Raji (cell line): ENCODE data around the gene WWOX.

Source experiments
- POLR2A ChIP-seq: IDR thresholded peaks from 2 replicates; pipeline ENCODE4 v1.6.1; 2011; ENCODE audit warnings: low read depth, low read length, control low read depth; ENCODE audit not compliant: insufficient read depth

WWOX gene

GRCh38 chr16:78297066-78297666, 197.7 kb downstream of the WWOX start:
- no peak for TF ChIP-seq POLR2A

- no peak for TF ChIP-seq POLR2A
These were observed 199.5 kb downstream of the WWOX start for GRCh38 chr16:78298986-78299385.

GRCh38 chr16:78300469-78300868, 201.0 kb downstream of the WWOX start:
- TF ChIP-seq POLR2A, result no peak

GRCh38 chr16:78303946-78304345, 204.5 kb downstream of the WWOX start:
- TF ChIP-seq POLR2A, result no peak

GRCh38 chr16:78306361-78306760, 206.9 kb downstream of the WWOX start:
- no peak for TF ChIP-seq POLR2A

DNA sequence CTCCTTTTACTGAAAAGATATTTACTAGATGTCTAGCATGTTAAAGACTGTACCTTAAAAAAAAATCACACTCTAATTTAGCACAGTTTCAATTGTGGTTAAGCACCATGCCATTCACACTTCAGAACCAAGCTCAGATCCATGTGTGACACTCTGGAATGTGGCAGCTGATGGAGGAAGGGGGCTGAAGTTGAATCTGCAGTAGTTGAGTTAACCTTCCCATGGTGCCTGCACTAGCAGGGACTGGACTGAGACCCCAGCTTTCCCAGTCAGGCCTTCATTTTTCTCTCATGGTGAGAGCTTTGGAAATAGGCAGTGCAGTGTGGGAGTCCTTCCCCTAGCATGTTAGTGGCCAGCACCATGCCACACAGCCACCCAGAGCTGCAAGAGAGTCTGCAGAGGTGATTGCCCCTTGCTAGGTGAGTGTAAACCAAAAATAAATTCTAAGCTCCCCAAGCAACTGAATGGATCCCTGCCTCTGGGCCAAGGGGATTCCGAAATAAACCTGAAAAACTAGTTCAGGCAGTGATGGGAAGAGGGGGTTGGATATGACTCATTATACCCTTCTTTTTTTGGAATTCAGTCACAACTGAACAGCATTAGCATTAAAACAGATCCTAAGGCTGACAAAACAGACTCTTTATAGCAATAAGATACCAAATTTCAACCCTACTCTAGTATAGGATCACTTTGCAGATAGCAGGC, 208.5 kb downstream of the WWOX start:
- TF ChIP-seq POLR2A, result no peak

DNA sequence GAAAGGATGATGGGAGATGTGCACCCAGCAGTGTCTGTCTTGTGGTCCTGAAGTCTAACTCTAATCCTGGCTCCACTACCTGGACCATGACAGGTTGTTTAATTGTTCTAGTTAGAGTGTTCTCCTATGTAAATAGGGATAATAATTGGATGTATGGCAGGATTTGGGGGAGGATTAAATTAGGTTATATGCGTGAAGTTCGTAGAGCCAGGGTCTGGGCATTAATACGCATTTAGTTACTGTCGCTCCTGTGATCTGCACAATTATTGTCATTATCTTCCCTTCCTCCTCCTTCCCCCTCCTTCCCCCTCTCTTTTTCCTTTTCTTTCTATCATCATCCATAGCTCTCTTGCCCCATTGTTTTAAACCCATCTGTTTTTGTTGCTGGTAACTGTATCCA, 210.3 kb downstream of the WWOX start:
- TF ChIP-seq POLR2A, result no peak

DNA sequence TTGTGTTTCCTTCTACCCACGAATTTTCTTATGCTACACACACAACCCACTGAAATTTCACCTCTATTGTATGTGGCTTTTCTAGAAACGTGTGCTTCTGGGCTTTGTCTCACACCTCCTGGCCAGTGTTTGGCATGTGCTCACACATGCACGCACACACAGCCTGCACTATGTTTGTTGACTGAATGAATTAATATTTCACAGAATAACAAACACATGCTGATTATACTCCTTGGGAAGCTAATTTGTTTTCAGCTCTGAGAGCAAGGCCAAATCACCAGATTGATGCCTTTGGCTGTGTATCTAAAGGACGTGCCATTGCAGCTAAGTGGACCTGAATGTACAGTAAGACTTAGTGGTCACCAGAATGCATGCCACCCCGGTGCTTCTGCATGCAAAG, 210.7 kb downstream of the WWOX start:
- no peak for TF ChIP-seq POLR2A

GRCh38 chr16:78310990-78311561, 211.6 kb downstream of the WWOX start:
- TF ChIP-seq POLR2A, result no peak

DNA sequence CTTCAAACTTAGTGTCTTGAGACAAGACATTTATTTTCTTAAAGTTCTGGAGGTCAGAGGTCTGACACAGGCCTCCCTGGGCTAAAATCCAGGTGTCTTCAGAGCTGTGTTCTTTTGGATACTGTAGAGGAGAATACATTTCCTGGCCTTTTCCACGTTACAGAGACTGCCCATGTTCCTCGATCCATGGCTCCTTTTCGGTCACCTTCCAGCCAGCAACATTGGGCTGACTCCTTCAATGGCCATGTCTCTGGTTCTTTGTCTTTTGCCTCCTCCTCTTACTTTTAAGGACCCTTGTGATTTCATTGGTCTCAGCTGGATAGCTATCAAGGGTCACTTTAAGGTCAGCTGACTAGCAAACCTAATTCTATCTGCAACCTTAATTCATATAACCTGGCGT, 212.4 kb downstream of the WWOX start:
- TF ChIP-seq POLR2A, result no peak

GRCh38 chr16:78317564-78318240, 218.2 kb downstream of the WWOX start:
- no peak for TF ChIP-seq POLR2A

DNA sequence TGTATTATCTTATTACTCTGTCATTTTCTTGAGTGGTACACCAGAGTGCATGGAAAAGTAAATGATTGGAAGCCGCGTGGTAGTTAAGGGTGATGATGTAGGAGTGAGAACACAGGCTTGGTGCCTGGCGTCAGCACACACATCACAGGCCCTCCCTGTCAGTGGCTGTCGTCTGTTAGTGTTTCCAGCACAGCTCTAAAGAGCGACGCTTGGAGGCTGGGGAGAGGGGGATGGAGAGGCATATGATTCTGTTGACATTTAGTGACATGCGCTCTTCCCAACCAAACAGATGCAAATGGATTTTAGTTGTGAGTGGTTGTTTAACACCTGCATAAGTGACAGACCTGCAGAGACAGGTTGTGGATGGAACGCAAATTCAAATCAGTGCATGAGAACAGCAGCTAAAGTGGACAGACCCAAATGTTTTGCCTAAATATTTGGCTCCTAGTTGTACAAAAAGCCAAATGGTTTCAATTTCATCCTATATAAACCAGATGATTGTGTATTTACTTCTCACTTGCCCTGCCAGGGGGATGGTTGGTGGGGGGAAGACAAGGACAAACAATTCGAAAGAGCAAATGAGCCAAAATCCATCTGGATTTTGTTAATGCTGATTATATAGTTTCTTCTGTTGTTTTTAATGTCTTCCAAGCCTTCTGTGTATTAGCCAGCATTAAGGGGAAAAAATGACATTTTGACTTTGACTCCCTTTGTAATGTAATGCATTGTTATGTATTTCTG, 222.3 kb downstream of the WWOX start:
- TF ChIP-seq POLR2A, result no peak

DNA sequence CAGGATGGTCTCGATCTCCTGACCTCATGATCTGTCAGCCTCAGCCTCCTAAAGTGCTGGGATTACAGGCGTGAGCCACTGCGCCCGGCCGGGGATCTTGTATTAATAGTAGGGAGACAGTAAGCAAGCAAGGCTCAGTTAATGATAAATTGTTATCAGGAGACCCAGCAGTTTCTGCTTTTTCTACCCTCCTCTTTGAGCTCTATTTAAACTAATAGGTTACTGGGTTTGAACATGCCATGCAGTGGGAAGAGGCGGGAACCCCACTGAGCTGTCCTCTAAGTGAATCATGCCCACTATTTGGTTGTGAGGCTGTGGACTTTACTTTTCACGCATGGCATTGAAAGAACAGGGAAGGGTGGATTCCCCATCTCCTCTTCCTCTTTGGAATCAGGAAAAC, 223.9 kb downstream of the WWOX start:
- no peak for TF ChIP-seq POLR2A

DNA sequence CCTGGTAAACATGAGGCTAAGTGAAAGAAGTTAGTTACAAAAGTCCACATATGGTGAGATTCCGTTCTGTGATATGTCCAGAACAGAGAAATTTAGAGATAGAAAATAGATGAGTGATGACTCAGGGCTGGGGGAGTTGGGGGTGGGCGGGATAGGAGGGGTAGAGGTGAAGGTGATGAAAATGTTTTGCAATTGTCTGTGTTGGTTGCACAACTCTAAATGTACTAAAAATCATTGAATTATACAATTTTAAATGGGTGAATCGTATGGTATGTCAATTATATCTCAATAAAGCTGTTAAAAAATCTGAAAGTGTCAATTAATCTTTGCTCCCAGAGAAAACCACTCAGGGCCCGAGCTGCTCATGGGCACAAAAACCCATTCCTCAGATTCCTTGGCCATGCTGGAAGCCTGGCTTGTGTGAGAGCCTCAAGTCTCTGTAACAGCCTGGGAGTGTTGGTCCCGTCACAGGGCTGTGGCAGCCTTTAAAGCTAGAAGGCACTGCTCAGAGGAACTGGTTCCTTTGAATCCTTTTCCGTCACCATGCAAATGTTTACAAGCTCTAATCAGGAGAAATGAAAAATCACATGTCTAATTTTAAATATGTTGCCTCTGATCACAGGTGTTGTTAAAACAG, 225.3 kb downstream of the WWOX start:
- TF ChIP-seq POLR2A, result no peak
